Endothelial cell of umbilical vein (primary cell): ENCODE results near the gene CFAP61. TPM values are rescaled to one million over a fixed set of nuclear protein-coding genes. Genes with fewer than 3 reads are reported as not detected.

Experiments
- BruUV-seq: library from RNA; stranded (reverse); fragments of 400-500 nt; replicated peaks from 2 replicates; lab custom pipeline; 2021; lab: Mats Ljungman, UMichigan
- CTCF ChIA-PET: fragments of 300-600, 350-600 bp; sonication (Branson Sonifier 250); formaldehyde crosslinking; loops from one replicate; lab custom pipeline; 2021; ENCODE audit warnings: antibody characterized with exemption, inconsistent platforms; lab: Charles Lee
- POLR2A ChIA-PET: fragments of 300-600, 350-600 bp; sonication (Branson Sonifier 250); formaldehyde crosslinking; loops from one replicate; lab custom pipeline; 2021; ENCODE audit warnings: antibody characterized with exemption, inconsistent platforms; lab: Charles Lee
- DNase-seq: peaks from one replicate; pipeline ENCODE4 v3.0.0-alpha.2; 2011; ENCODE audit warnings: low read depth, low spot score
- FAIRE-seq: peaks from 2 replicates; lab custom pipeline; 2011; peaks lifted over from hg19 to GRCh38; lab: Jason Lieb, UNC
- H2AFZ ChIP-seq: 2 replicates; pipeline ENCODE4 v1.6.0; 2012; ENCODE audit warnings: low read depth, low read length, control low read depth, inconsistent platforms
- H3K27ac ChIP-seq: 2 replicates; pipeline ENCODE4 v1.5.1; 2011; ENCODE audit warnings: low read depth, mild to moderate bottlenecking, control low read depth, low read length, moderate library complexity; ENCODE audit not compliant: insufficient read depth
- H3K27me3 ChIP-seq, 2 experiments: 2 replicates each; pipeline versions ENCODE4 v1.6.0 to v1.6.1; 2011; ENCODE audit warnings: low read length in 2 of 2, mixed read lengths in 1 of 2; ENCODE audit not compliant: control insufficient read depth in 2 of 2, insufficient read depth in 2 of 2
- H3K36me3 ChIP-seq, 2 experiments: 2 replicates in 1 of 2; 3 replicates in 1 of 2; pipeline ENCODE4 v1.5.1; 2011; ENCODE audit warnings: low read length in 2 of 2, mild to moderate bottlenecking in 1 of 2, moderate library complexity in 1 of 2; ENCODE audit not compliant: control insufficient read depth in 2 of 2, insufficient read depth in 2 of 2; ENCODE audit errors: extremely low read depth in 1 of 2
- H3K4me1 ChIP-seq: 3 replicates; pipeline ENCODE4 v1.5.1; 2011; ENCODE audit warnings: mild to moderate bottlenecking, low read length; ENCODE audit not compliant: control insufficient read depth, insufficient read depth; ENCODE audit errors: extremely low read depth
- H3K4me2 ChIP-seq: 2 replicates; pipeline ENCODE4 v1.6.1; 2011; ENCODE audit warnings: low read length, control low read depth, mixed read lengths; ENCODE audit not compliant: insufficient read depth
- H3K4me3 ChIP-seq, 3 experiments: fragments of 200-600 bp in 1 of 3; sonication (generic), shearing (Covaris generic) in 1 of 3; replicated peaks in 1 of 3; 2 replicates each; pipeline ENCODE4 v1.5.1; 2011 to 2016; ENCODE audit warnings: control low read depth in 3 of 3, low read length in 3 of 3, mild to moderate bottlenecking in 2 of 3, inconsistent platforms in 1 of 3, low read depth in 1 of 3, moderate library complexity in 1 of 3; ENCODE audit not compliant: insufficient read depth in 1 of 3
- H3K79me2 ChIP-seq: 2 replicates; pipeline ENCODE4 v1.6.0; 2012; ENCODE audit warnings: low read length, inconsistent platforms; ENCODE audit not compliant: control insufficient read depth, insufficient read depth
- H3K9ac ChIP-seq: replicated peaks from 2 replicates; pipeline ENCODE3; 2011; ENCODE audit warnings: low read length, control low read depth; ENCODE audit not compliant: insufficient read depth; ENCODE audit errors: extremely low read depth
- H3K9me1 ChIP-seq: replicated peaks from 3 replicates; pipeline ENCODE4 v1.6.0; 2011; ENCODE audit warnings: mild to moderate bottlenecking, low read length; ENCODE audit not compliant: control insufficient read depth, insufficient read depth; ENCODE audit errors: extremely low read depth
- H3K9me3 ChIP-seq: replicated peaks from 2 replicates; pipeline ENCODE4 v1.5.1; 2012; ENCODE audit warnings: low read length, inconsistent platforms; ENCODE audit not compliant: control insufficient read depth, insufficient read depth
- H4K20me1 ChIP-seq: replicated peaks from 2 replicates; pipeline ENCODE3; 2011; ENCODE audit warnings: mild to moderate bottlenecking, low read length; ENCODE audit not compliant: control insufficient read depth, insufficient read depth; ENCODE audit errors: extremely low read depth
- EZH2 ChIP-seq: IDR thresholded peaks from 2 replicates; pipeline ENCODE4 v1.6.1; 2012; ENCODE audit warnings: borderline replicate concordance, low read depth, mild to moderate bottlenecking, moderate library complexity, low read length, inconsistent platforms; ENCODE audit not compliant: severe bottlenecking
- FOS ChIP-seq: IDR thresholded peaks from 2 replicates; pipeline ENCODE4 v1.6.1; 2011; ENCODE audit warnings: mild to moderate bottlenecking, low read length, moderate library complexity, borderline replicate concordance; ENCODE audit not compliant: insufficient read depth
- GATA2 ChIP-seq: IDR thresholded peaks from 2 replicates; pipeline ENCODE4 v1.7.0; 2011; ENCODE audit warnings: low read depth, mild to moderate bottlenecking, moderate library complexity, mixed read lengths, low read length; ENCODE audit not compliant: insufficient read length, insufficient read depth
- JUN ChIP-seq: IDR thresholded peaks from 2 replicates; pipeline ENCODE4 v1.6.1; 2011; ENCODE audit warnings: borderline replicate concordance, low read depth; ENCODE audit not compliant: insufficient read length, insufficient read depth
- MYC ChIP-seq: IDR thresholded peaks from one replicate; pipeline ENCODE4 v1.6.1; 2011; ENCODE audit warnings: mild to moderate bottlenecking, low read depth, low read length
- POLR2A ChIP-seq: IDR thresholded peaks from 2 replicates; pipeline ENCODE4 v1.6.1; 2012; ENCODE audit warnings: low read depth, mild to moderate bottlenecking, control low read depth, low read length
- POLR2AphosphoS5 ChIP-seq: IDR thresholded peaks from 2 replicates; pipeline ENCODE4 v1.6.1; 2012; ENCODE audit warnings: low read depth, mild to moderate bottlenecking, control low read depth, low read length, moderate library complexity; ENCODE audit not compliant: insufficient read depth
- dilution Hi-C: fragments of 300-500 bp; cut with MboI; formaldehyde crosslinking; loops from one replicate; pipeline ENCODE4 v1.15.0; 2019; ENCODE audit warnings: low sequenced_read_pairs; ENCODE audit not compliant: extremely low pct_ligation_motif_present
- intact Hi-C: fragments of 100-400 bp; cut with micrococcal nuclease; formaldehyde crosslinking; loops from one replicate; pipeline ENCODE4 v1.10.0; 2022
- polyA plus RNA-seq, 4 experiments: library from polyadenylated mRNA; depleted of rRNA in 3 of 4; stranded (reverse) in 3 of 4; unstranded in 1 of 4; fragments of >200 nt; gene quantifications; 2 replicates each; pipeline versions ENCODE4 v1.2.1 to v1.2.3, GENCODE V29; 2011 to 2012; ENCODE audit warnings: missing spikeins in 1 of 4
- total RNA-seq: library from RNA; stranded (reverse); gene quantifications from 2 replicates; pipeline ENCODE4 v1.2.3, GENCODE V29; 2021
- TF ChIP-seq, protein P1 (sequence below), 2 donors: IDR thresholded peaks; 1 replicate in 1 of 2; 2 replicates in 1 of 2; pipeline ENCODE4 v1.5.1; 2011; ENCODE audit warnings: low read length in 2 of 2, mild to moderate bottlenecking in 2 of 2, moderate library complexity in 2 of 2, control low read depth in 1 of 2, inconsistent platforms in 1 of 2, low read depth in 1 of 2; ENCODE audit not compliant: insufficient read depth in 1 of 2; ENCODE audit errors: extremely low read depth in 1 of 2
- TF ChIP-seq, protein P2 (sequence below): IDR thresholded peaks from 2 replicates; pipeline ENCODE4 v1.6.1; 2011; ENCODE audit not compliant: insufficient read depth, insufficient read length

Gene CFAP61
- total and polyA plus RNA-seq, 2 donors (not counting 3 experiments of a cell fraction or from before 2014, with no cell fraction given), result not detected

DNA sequence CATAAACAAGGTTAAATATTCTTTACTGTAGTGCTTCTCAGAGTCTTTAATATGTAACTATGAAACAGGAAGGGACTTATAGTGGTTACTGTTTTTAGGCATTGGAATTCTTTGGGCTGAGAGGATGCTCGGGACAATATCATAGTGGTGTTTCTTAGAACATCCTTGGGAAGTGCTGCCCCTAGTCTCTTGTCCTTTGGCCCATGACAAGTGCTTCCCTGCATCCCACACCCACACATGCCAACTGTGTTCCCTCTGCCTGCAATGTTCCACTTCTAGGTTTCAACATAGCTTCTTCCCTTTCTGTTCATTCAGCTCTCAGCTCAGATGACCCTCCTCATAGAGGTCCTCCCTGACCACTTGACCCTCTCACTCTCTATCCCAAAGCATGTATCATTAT lies 37.6 kb downstream of the CFAP61 start:
- Histone ChIP-seq H3K27me3 (peaks cover 0 to 2% of the 10 kb centered on the region in 2 experiments), H2AFZ (no peak overlapping the region), H3K4me2 (no peak overlapping the region), H3K9ac (no peak overlapping the region), H3K9me1 (no peaks in the 10 kb centered on the region), H4K20me1 (no peaks in the 10 kb centered on the region), H3K9me3 (no peaks in the 10 kb centered on the region), H3K36me3 (no peaks in the 10 kb centered on the region), H3K4me3 (no peak overlapping the region), H3K4me1 (no peaks in the 10 kb centered on the region), H3K79me2 (no peaks in the 10 kb centered on the region), H3K27ac (no peak overlapping the region)
- POLR2A ChIA-PET, result no interaction called here
- BruUV-seq, result no TSS peak
- intact Hi-C loops, result loop anchor here (10.0 kb wide), 2 partner anchors 45 to 75 kb away; no protein-coding TSS in a partner anchor
- FAIRE-seq (no peak), DNase-seq (no peak)
- CTCF ChIA-PET, result interaction anchor here (1.9 kb wide), 1 partner anchor 147 kb away, joined by 9 read pairs; no protein-coding TSS in a partner anchor
- dilution Hi-C loops, result no loop called here
- TF ChIP-seq, protein P1, sequence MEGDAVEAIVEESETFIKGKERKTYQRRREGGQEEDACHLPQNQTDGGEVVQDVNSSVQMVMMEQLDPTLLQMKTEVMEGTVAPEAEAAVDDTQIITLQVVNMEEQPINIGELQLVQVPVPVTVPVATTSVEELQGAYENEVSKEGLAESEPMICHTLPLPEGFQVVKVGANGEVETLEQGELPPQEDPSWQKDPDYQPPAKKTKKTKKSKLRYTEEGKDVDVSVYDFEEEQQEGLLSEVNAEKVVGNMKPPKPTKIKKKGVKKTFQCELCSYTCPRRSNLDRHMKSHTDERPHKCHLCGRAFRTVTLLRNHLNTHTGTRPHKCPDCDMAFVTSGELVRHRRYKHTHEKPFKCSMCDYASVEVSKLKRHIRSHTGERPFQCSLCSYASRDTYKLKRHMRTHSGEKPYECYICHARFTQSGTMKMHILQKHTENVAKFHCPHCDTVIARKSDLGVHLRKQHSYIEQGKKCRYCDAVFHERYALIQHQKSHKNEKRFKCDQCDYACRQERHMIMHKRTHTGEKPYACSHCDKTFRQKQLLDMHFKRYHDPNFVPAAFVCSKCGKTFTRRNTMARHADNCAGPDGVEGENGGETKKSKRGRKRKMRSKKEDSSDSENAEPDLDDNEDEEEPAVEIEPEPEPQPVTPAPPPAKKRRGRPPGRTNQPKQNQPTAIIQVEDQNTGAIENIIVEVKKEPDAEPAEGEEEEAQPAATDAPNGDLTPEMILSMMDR (IDR thresholded peaks at IDR 0.05; ENCODE audit: extremely low read depth in 1 of 2, insufficient read depth in 1 of 2, low read depth in 1 of 2, low read length in 2 of 2), result no peak
- TF ChIP-seq GATA2, result no peak
- TF ChIP-seq POLR2A, result no peak
- no peak for TF ChIP-seq MYC
- TF ChIP-seq POLR2AphosphoS5, result no peak
- no peak for TF ChIP-seq EZH2
- TF ChIP-seq, protein P2, sequence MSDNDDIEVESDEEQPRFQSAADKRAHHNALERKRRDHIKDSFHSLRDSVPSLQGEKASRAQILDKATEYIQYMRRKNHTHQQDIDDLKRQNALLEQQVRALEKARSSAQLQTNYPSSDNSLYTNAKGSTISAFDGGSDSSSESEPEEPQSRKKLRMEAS, result no peak
- TF ChIP-seq FOS, result no peak
- no peak for TF ChIP-seq JUN
